Naive thymus-derived CD4-positive, alpha-beta T cell (primary cell): ENCODE results near the gene LRRN3. TPM values are rescaled to one million over a fixed set of nuclear protein-coding genes. Genes with fewer than 3 reads are reported as not detected.

ENCODE experiments used
- ATAC-seq: fragments of 150-1000 bp; cut with Tn5 transposase; 2 replicates; pipeline ENCODE4 v1.10.0; 2021; ENCODE audit warnings: mild to moderate bottlenecking, moderate library complexity
- CTCF ChIA-PET: fragments of 350-600 bp; sonication (Branson Sonifier 250); formaldehyde crosslinking; loops from one replicate; lab custom pipeline; 2021; ENCODE audit warnings: antibody characterized with exemption; lab: Charles Lee
- POLR2A ChIA-PET: fragments of 350-600 bp; sonication (Branson Sonifier 250); formaldehyde crosslinking; loops from one replicate; lab custom pipeline; 2021; ENCODE audit warnings: antibody characterized with exemption, inconsistent platforms; lab: Charles Lee
- DNase-seq, 9 donors: peaks; one replicate each; pipeline versions ENCODE4 v3.0.0 to v3.0.0-alpha.2; 2020 to 2022; ENCODE audit warnings: mixed read lengths in 1 of 9
- H3K27ac ChIP-seq: one replicate; pipeline ENCODE4 v1.7.0; 2013; ENCODE audit warnings: mild to moderate bottlenecking, low read depth, low read length, moderate library complexity
- H3K27me3 ChIP-seq, 2 donors: one replicate each; pipeline ENCODE4 v1.7.0; 2013; ENCODE audit warnings: low read length in 2 of 2, mild to moderate bottlenecking in 2 of 2, moderate library complexity in 2 of 2; ENCODE audit not compliant: control insufficient read depth in 2 of 2, insufficient read depth in 2 of 2
- H3K36me3 ChIP-seq, 3 experiments: 1 replicate in 2 of 3; 2 replicates in 1 of 3; pipeline ENCODE4 v1.7.0; 2013; ENCODE audit warnings: low read length in 3 of 3, mild to moderate bottlenecking in 3 of 3, moderate library complexity in 1 of 3; ENCODE audit not compliant: insufficient read depth in 3 of 3, control insufficient read depth in 2 of 3
- H3K4me1 ChIP-seq, 2 donors: one replicate each; pipeline ENCODE4 v1.7.0; 2013; ENCODE audit warnings: low read length in 2 of 2, mild to moderate bottlenecking in 2 of 2, moderate library complexity in 1 of 2; ENCODE audit not compliant: control insufficient read depth in 2 of 2, insufficient read depth in 2 of 2
- H3K4me3 ChIP-seq: 2 replicates; pipeline ENCODE4 v1.7.0; 2013; ENCODE audit warnings: mild to moderate bottlenecking, low read length
- H3K9me3 ChIP-seq, 3 experiments: 1 replicate in 2 of 3; 2 replicates in 1 of 3; pipeline ENCODE4 v1.7.0; 2013; ENCODE audit warnings: low read length in 3 of 3; ENCODE audit not compliant: control insufficient read depth in 2 of 3
- H3K27ac Mint-ChIP-seq, 9 donors: one replicate each; pipeline ENCODE4 v1.8.0; 2020 to 2022; ENCODE audit warnings: mixed read lengths in 9 of 9, mild to moderate bottlenecking in 8 of 9, moderate library complexity in 5 of 9, inconsistent platforms in 2 of 9
- H3K27me3 Mint-ChIP-seq, 5 donors: one replicate each; pipeline ENCODE4 v1.8.0; 2021 to 2022; ENCODE audit warnings: mixed read lengths in 5 of 5, mild to moderate bottlenecking in 1 of 5
- H3K36me3 Mint-ChIP-seq, 5 donors: one replicate each; pipeline ENCODE4 v1.8.0; 2020 to 2022; ENCODE audit warnings: mixed read lengths in 5 of 5, mild to moderate bottlenecking in 3 of 5, inconsistent platforms in 1 of 5
- H3K4me1 Mint-ChIP-seq, 7 donors: one replicate each; pipeline ENCODE4 v1.8.0; 2020 to 2022; ENCODE audit warnings: mixed read lengths in 7 of 7, mild to moderate bottlenecking in 3 of 7, inconsistent platforms in 1 of 7
- H3K4me3 Mint-ChIP-seq, 10 donors: one replicate each; pipeline ENCODE4 v1.8.0; 2020 to 2022; ENCODE audit warnings: mild to moderate bottlenecking in 10 of 10, mixed read lengths in 10 of 10, moderate library complexity in 6 of 10, inconsistent platforms in 2 of 10
- H3K9me3 Mint-ChIP-seq, 11 donors: one replicate each; pipeline ENCODE4 v1.8.0; 2020 to 2022; ENCODE audit warnings: mixed read lengths in 11 of 11, mild to moderate bottlenecking in 4 of 11, inconsistent platforms in 1 of 11, moderate library complexity in 1 of 11
- intact Hi-C, 2 donors: fragments of 100-400 bp; cut with micrococcal nuclease; formaldehyde crosslinking; loops; one replicate each; pipeline ENCODE4 v1.15.1; 2023
- polyA plus RNA-seq, 2 donors: library from polyadenylated mRNA; unstranded; fragments of 300-500 nt; fragmentation: Illumina TruSeq; gene quantifications; one replicate each; pipeline ENCODE4 v1.2.3, GENCODE V29; 2021
- total RNA-seq, 6 experiments: library from RNA in 5 of 6; stranded (reverse) in 5 of 6; gene quantifications; 1 replicate in 5 of 6; 2 replicates in 1 of 6; pipeline ENCODE4 v1.2.3 and lab custom pipeline; 2021 to 2026

The LRRN3 gene
- total and polyA plus RNA-seq, 7 experiments from 2014 or later, result 7.6 to 288 (median 173) TPM

- H3K4me3 ChIP-seq, result no peak overlapping the region
- Mint-ChIP-seq H3K27me3 (no peaks in the 10 kb centered on the region), H3K4me3 (no peak overlapping the region), H3K36me3 (peaks cover 0 to 18% (median 0%) of the 10 kb centered on the region in 5 donors), H3K27ac (no peak overlapping the region), H3K4me1 (peaks cover 0 to 8% (median 0%) of the 10 kb centered on the region in 7 donors), H3K9me3 (peaks cover 0 to 8% (median 0%) of the 10 kb centered on the region in 11 donors)
- H3K27me3 ChIP-seq, result no peaks in the 10 kb centered on the region
- POLR2A ChIA-PET, result no interaction called here
- CTCF ChIA-PET, result no interaction called here
- no peaks in the 10 kb centered on the region for H3K9me3 ChIP-seq
- DNase-seq, result no peak
- no peak overlapping the region for H3K27ac ChIP-seq
- no peaks in the 10 kb centered on the region for H3K4me1 ChIP-seq
- intact Hi-C loops, result no loop called here
- H3K36me3 ChIP-seq, result no peaks in the 10 kb centered on the region
- ATAC-seq, result no peak
Measured at GRCh38 chr7:111164442-111164841, 73.5 kb downstream of the LRRN3 start.

- DNase-seq (no peak), ATAC-seq (no peak)
- H3K4me1 ChIP-seq, result no peaks in the 10 kb centered on the region
- H3K4me3 ChIP-seq, result no peak overlapping the region
- H3K4me3 Mint-ChIP-seq, result no peak overlapping the region
- H3K27ac ChIP-seq, result no peak overlapping the region
- peaks cover 0 to 24% (median 0%) of the 10 kb centered on the region in 5 donors for H3K36me3 Mint-ChIP-seq
- H3K27me3 Mint-ChIP-seq, result no peaks in the 10 kb centered on the region
- H3K27me3 ChIP-seq, result no peaks in the 10 kb centered on the region
- ChIA-PET CTCF (no interaction called here), POLR2A (no interaction called here)
- peaks cover 0 to 8% (median 0%) of the 10 kb centered on the region in 7 donors for H3K4me1 Mint-ChIP-seq
- intact Hi-C loops, result no loop called here
- H3K36me3 ChIP-seq, result no peaks in the 10 kb centered on the region
- H3K9me3 Mint-ChIP-seq, result peaks cover 0 to 10% (median 0%) of the 10 kb centered on the region in 11 donors
- no peaks in the 10 kb centered on the region for H3K9me3 ChIP-seq
- no peak overlapping the region for H3K27ac Mint-ChIP-seq
Measured at GRCh38 chr7:111168182-111168581, 77.3 kb downstream of the LRRN3 start.

DNA sequence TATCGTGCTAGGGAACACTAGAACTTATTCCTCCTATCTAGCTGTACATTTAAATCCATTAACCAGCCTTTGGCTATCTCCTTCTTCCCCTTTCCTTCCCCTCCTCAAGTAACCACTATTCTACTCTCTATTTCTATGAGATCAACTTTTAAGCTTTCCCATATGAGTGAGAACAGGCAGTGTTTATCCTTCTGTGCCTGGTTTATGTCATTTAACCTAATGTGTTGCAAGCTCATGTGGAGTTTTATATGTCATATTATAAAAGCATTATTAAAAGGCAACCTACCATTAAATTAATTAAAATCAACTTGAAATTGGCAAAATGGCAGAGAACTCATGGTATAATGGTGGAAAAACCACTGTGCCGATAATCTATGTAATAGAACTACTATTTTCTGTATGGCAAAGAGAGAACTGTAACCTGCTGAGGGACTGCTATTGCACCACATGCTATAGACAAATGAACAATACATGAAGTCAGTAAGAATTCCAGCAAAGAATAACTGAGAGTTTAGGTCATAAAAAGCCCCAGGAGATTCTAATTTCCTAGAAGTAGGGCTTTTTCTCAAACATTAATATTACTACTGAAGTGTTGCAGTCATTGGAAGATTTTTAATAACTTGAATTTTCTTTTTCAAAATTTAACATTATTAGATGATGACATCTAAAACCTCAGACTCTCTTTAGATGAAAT is 81.8 kb downstream of the LRRN3 start:
- no peak overlapping the region for H3K4me3 Mint-ChIP-seq
- intact Hi-C loops, result no loop called here
- no peak overlapping the region for H3K4me3 ChIP-seq
- H3K4me1 ChIP-seq, result no peaks in the 10 kb centered on the region
- H3K9me3 Mint-ChIP-seq, result peaks cover 0 to 3% (median 0%) of the 10 kb centered on the region in 11 donors
- H3K27ac ChIP-seq, result no peak overlapping the region
- DNase-seq, result no peak
- H3K27me3 ChIP-seq, result no peaks in the 10 kb centered on the region
- peaks cover 0 to 16% (median 0%) of the 10 kb centered on the region in 5 donors for H3K36me3 Mint-ChIP-seq
- H3K36me3 ChIP-seq, result no peaks in the 10 kb centered on the region
- POLR2A ChIA-PET, result interaction anchor here (0.7 kb wide), 1 partner anchor 10 kb away, joined by 3 read pairs; no protein-coding TSS in a partner anchor
- no peak overlapping the region for H3K27ac Mint-ChIP-seq
- H3K27me3 Mint-ChIP-seq, result no peaks in the 10 kb centered on the region
- ATAC-seq, result no peak
- peaks cover 10 to 21% (median 12%) of the 10 kb centered on the region in 7 donors for H3K4me1 Mint-ChIP-seq
- no peaks in the 10 kb centered on the region for H3K9me3 ChIP-seq
- CTCF ChIA-PET, result interaction anchor here (0.6 kb wide), 1 partner anchor 83 kb away, joined by 3 read pairs; no protein-coding TSS in a partner anchor

- H3K4me3 Mint-ChIP-seq, result no peak overlapping the region
- Histone ChIP-seq H3K4me3 (no peak overlapping the region), H3K27me3 (no peaks in the 10 kb centered on the region), H3K4me1 (no peaks in the 10 kb centered on the region), H3K9me3 (no peaks in the 10 kb centered on the region), H3K36me3 (no peaks in the 10 kb centered on the region), H3K27ac (no peak overlapping the region)
- ChIA-PET POLR2A (interaction anchor here (0.7 kb wide), 1 partner anchor 9 kb away, joined by 3 read pairs; no protein-coding TSS in a partner anchor), CTCF (no interaction called here)
- DNase-seq, result no peak
- no peaks in the 10 kb centered on the region for H3K27me3 Mint-ChIP-seq
- no peak overlapping the region for H3K27ac Mint-ChIP-seq
- peaks cover 0 to 13% (median under 1%) of the 10 kb centered on the region in 5 donors for H3K36me3 Mint-ChIP-seq
- peaks cover 0 to 3% (median 0%) of the 10 kb centered on the region in 11 donors for H3K9me3 Mint-ChIP-seq
- intact Hi-C loops, result no loop called here
- peaks cover 10 to 21% (median 12%) of the 10 kb centered on the region in 7 donors for H3K4me1 Mint-ChIP-seq
- no peak for ATAC-seq
Measured at GRCh38 chr7:111173528-111173927, 82.6 kb downstream of the LRRN3 start.

DNA sequence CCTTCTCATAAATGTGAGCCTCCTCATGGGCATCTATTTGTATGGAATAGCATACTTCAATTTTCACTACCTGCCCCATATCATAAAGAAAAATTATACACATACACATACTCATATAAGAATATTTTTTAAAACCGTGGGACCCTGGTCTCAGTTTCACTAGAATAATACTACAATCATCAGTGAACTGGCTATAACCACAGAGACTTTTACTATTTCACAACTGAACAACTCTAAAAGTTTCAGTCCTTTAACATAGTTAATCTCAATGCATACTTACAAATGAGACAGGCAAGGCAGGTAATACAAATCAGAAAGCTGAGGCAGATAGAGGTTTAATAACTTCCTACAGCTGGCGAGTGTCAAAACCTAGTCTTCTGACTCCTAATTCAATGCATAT is 83.1 kb downstream of the LRRN3 start:
- POLR2A ChIA-PET, result no interaction called here

GRCh38 chr7:111174510-111174909 is 83.6 kb downstream of the LRRN3 start:
- peaks cover 0 to 10% (median 2%) of the 10 kb centered on the region in 5 donors for H3K36me3 Mint-ChIP-seq
- H3K27me3 Mint-ChIP-seq, result no peaks in the 10 kb centered on the region
- DNase-seq, result no peak
- Histone ChIP-seq H3K4me3 (no peak overlapping the region), H3K36me3 (no peaks in the 10 kb centered on the region), H3K4me1 (no peaks in the 10 kb centered on the region), H3K9me3 (no peaks in the 10 kb centered on the region), H3K27me3 (no peaks in the 10 kb centered on the region), H3K27ac (no peak overlapping the region)
- H3K4me3 Mint-ChIP-seq, result no peak overlapping the region
- ChIA-PET POLR2A (no interaction called here), CTCF (no interaction called here)
- intact Hi-C loops, result no loop called here
- H3K9me3 Mint-ChIP-seq, result peaks cover 0 to 2% (median 0%) of the 10 kb centered on the region in 11 donors
- peaks cover 10 to 21% (median 12%) of the 10 kb centered on the region in 7 donors for H3K4me1 Mint-ChIP-seq
- ATAC-seq, result no peak
- H3K27ac Mint-ChIP-seq, result no peak overlapping the region

More for the DNA sequence above, 83.1 kb downstream of the LRRN3 start:
- H3K27me3 ChIP-seq, result no peaks in the 10 kb centered on the region
- H3K36me3 ChIP-seq, result no peaks in the 10 kb centered on the region
- no peak overlapping the region for H3K27ac ChIP-seq
- ATAC-seq (no peak), DNase-seq (no peak)
- H3K9me3 ChIP-seq, result no peaks in the 10 kb centered on the region
- no peaks in the 10 kb centered on the region for H3K4me1 ChIP-seq
- Mint-ChIP-seq H3K4me3 (no peak overlapping the region), H3K4me1 (peaks cover 10 to 21% (median 12%) of the 10 kb centered on the region in 7 donors), H3K27ac (no peak overlapping the region), H3K36me3 (peaks cover 0 to 14% (median 4%) of the 10 kb centered on the region in 5 donors), H3K27me3 (no peaks in the 10 kb centered on the region), H3K9me3 (peaks cover 0 to 3% (median 0%) of the 10 kb centered on the region in 11 donors)
- no peak overlapping the region for H3K4me3 ChIP-seq
- CTCF ChIA-PET, result no interaction called here
- intact Hi-C loops, result no loop called here
